EL (cell line): ENCODE data around the gene ABLIM3.

Source experiments
- DNase-seq: peaks from one replicate; pipeline ENCODE4 v3.0.0-alpha.2; 2016

The ABLIM3 gene

DNA sequence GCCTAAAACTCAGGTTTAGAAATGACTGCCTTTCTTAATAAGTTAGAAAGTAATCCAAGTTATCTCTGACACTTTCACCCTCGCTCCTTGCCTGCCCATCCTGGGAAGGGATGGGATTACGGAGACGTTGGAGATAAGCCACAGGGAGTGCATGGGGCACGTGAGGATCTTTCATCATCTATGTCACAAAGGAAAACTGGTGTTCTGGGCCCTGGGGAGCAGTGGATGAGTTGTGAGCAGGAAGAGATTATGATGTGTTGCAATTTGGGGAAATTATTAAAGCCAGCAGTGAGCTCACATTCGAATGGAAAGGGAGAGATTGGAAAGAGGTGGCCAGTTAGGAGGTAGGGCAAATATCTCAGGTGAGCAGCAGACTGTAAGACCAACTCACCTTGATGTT, 143.2 kb downstream of the ABLIM3 start:
- DNase-seq, result no peak

DNA sequence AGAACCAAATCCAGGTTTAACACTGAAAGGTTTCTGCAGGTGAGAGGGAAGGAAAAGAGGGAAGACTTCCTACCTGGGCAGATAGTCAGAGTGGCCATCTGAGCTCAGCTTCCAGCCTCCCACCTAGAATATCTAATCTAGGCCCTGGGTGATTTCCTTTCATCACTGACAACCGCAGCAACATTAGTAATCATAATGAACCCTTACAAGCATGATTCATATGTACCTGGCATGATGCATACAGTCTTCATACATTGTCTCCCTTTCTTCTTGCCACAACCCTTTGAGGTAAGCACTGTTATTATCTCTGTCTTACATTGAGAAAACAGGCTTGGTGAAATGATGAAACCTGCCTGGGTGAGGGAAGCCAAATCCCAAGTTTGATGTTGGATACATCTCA, 143.9 kb downstream of the ABLIM3 start:
- DNase-seq, result no peak

DNA sequence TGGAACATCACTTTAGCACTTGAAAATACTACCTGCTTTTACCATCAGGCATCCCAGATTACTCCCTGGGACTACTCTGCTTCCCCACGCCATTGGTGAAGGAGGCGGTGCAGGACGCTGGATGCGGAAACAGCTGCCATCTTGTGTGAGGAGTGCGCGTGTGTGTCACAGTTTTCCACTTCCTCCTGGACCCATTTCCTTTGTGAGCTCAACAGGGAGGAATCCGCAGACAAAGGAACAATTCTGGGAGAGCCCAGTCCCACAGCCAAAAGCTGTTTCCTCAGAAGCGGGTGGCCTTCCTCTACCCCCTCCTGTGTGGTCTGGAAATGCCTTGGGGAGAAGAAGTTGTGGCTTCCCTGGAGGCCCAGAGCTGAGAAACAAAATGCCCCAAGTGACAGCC, 147.1 kb downstream of the ABLIM3 start:
- no peak for DNase-seq

- no peak for DNase-seq
These were observed 148.0 kb downstream of the ABLIM3 start for GRCh38 chr5:149289301-149289700.

- no peak for DNase-seq
These were observed 153.9 kb downstream of the ABLIM3 start for GRCh38 chr5:149294872-149295829.

- no peak for DNase-seq
These were observed 156.2 kb downstream of the ABLIM3 start for GRCh38 chr5:149297340-149298025.

GRCh38 chr5:149298163-149298562, 156.9 kb downstream of the ABLIM3 start:
- no peak for DNase-seq

GRCh38 chr5:149298842-149299404, 157.6 kb downstream of the ABLIM3 start:
- DNase-seq, result no peak

DNA sequence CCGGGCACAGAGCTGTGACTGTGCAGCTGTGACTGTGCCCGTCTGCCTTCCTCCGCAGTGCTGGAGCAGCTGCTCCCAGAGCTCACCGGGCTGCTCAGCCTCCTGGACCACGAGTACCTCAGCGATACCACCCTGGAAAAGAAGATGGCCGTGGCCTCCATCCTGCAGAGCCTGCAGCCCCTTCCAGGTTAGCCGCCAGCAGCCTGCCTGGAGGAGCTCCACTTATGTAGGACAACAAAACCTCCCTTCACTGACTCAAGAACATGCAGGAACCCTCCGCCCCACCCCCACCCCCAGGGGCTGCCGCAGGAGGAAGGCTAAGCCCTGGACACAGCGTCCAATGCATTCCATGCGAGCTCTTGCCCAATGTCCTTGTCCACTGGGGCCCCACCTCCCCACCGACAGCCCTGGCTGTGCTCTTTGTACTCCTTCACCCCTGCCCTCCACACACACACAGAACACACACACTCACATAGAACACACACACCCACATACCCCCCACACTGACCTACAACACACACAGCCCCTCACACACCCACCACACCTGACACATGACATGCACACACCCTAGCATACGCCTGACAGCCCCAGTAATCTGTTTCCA, 158.3 kb downstream of the ABLIM3 start:
- DNase-seq, result no peak

DNA sequence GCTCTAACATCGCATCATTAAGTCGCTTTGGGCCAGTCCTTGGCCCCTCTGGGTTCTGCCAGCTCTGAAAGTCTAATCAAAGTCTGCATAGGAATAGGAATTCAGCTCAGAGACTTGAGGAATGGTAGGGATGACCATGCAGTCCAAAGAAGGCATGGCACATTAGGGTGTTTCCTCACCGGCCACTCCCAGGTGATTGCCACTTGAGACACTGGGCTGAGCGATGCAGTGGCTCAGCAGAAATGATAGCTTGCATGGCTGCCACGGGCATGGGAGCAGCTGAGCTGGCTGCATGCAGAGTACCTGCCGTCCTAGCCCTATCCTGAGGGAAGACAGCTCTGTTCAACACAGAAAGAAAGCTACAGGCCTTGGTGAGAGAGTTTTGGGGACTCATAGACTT, 159.1 kb downstream of the ABLIM3 start:
- DNase-seq, result no peak

- DNase-seq, result no peak
These were observed 159.9 kb downstream of the ABLIM3 start for GRCh38 chr5:149301049-149301743.

GRCh38 chr5:149301744-149302380, 160.6 kb downstream of the ABLIM3 start:
- peak; percentile 73 for DNase-seq

DNA sequence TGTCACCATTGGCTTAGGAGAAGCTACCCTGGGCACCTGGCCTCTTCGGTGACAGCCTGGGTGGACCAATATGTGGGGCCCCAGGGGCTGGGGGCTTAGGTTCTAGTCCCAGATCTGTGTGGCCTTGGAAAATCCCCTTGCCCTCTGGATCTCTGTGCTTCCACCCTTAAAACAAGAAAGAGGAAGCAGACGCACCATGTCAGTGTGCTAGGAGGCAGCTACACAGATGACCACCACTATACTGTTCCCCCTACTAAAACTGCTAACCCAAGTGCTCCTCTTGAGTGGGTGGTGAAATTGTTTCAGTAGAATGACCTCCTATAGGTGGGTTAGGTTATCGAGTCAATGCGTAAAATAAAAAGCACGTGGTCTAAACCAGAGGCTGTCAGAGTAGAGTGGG, 161.3 kb downstream of the ABLIM3 start:
- DNase-seq, result no peak

- DNase-seq, result no peak
These were observed 161.9 kb downstream of the ABLIM3 start for GRCh38 chr5:149303210-149303609.

DNA sequence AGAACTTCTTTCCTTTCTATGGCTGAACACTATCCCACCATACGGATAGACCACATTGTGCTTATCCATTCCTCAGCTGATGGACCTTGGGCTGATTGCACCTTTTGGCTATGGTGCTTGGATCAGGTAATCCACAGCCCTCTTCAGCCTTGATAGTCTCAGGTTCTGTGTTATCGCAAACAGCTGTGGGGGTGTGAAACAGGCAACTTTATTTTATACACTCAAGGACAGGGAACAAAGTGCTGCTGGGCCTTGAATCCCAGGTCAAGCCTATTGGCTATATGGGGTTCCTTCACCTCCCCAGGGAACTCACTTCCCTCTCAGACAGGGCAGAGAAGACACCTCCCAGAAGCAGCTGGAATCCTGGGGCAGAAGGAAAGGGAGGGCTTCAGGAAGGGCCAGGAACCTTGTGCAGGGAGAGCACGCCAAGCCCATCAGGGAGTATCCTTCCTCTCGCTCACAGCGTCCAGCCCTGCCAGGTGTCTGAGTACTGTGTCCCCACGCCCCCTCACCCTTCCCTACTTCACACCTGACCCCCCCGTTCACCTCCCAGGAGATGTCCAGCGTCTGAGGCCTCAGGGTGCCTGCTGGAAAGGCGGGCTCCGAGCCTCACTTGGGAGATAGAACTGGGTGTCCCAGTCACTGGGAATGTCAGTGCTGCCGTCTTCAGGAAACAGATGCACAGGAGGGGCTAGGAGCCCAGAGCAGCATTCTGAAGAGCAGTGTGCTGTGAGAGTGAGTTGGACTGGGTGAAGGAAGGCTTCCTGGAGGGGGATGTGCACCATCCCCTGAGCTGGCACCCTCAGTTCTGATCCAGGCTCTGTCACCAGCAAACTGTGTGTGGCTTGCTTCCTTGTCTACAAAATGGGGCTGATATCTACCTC, 163.1 kb downstream of the ABLIM3 start:
- DNase-seq, result no peak

DNA sequence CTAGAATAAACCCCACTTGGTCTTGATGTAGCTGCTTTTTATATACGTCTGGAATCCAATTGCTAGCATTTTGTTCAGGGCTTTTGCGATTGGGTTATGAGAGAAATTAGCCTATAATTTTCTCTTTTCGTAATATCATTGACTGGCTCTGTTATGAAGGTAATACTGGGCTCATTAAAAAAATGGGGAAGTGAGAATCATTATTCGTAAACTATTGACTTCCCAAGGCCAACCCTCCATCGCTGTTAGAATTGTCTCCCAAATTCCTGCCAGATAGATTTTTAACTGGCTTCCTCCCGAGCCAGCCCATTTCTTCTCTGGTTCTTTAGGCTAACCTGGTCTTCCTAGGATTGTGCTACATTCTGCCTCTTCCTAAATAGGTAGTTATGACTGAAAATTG, 168.1 kb downstream of the ABLIM3 start:
- no peak for DNase-seq
